Mammary epithelial cell (primary cell): Measurements from ENCODE around the gene SSBP2.

Experiments
- EZH2 ChIP-seq: IDR thresholded peaks from 2 replicates; pipeline ENCODE4 v1.6.1; 2012; ENCODE audit warnings: low read length, inconsistent platforms, borderline replicate concordance
- TF ChIP-seq, protein P1 (sequence below), 2 donors: IDR thresholded peaks in 1 of 2; conservative IDR thresholded peaks in 1 of 2; 2 replicates each; pipeline ENCODE4 v1.5.1; 2011 to 2012; ENCODE audit warnings: inconsistent platforms in 2 of 2, low read length in 2 of 2, mild to moderate bottlenecking in 2 of 2, control low read depth in 1 of 2, low read depth in 1 of 2; ENCODE audit not compliant: insufficient read depth in 1 of 2; ENCODE audit errors: extremely low read depth in 1 of 2

- TF ChIP-seq, protein P1, sequence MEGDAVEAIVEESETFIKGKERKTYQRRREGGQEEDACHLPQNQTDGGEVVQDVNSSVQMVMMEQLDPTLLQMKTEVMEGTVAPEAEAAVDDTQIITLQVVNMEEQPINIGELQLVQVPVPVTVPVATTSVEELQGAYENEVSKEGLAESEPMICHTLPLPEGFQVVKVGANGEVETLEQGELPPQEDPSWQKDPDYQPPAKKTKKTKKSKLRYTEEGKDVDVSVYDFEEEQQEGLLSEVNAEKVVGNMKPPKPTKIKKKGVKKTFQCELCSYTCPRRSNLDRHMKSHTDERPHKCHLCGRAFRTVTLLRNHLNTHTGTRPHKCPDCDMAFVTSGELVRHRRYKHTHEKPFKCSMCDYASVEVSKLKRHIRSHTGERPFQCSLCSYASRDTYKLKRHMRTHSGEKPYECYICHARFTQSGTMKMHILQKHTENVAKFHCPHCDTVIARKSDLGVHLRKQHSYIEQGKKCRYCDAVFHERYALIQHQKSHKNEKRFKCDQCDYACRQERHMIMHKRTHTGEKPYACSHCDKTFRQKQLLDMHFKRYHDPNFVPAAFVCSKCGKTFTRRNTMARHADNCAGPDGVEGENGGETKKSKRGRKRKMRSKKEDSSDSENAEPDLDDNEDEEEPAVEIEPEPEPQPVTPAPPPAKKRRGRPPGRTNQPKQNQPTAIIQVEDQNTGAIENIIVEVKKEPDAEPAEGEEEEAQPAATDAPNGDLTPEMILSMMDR (conservative IDR thresholded peaks at IDR 0.05 in 1 of 2, IDR thresholded peaks at IDR 0.05 in 1 of 2; ENCODE audit: extremely low read depth in 1 of 2, insufficient read depth in 1 of 2, low read depth in 1 of 2, low read length in 2 of 2), result no peak
- TF ChIP-seq EZH2, result no peak
Measured at GRCh38 chr5:81424728-81425127, 326.2 kb downstream of the SSBP2 start.
